ENCODE measurements around the gene NFKBIZ.

The NFKBIZ gene

GRCh38 chr3:101827211-101828174 is 21.8 kb upstream of the NFKBIZ start:
- DNase-seq = peak; percentile 86

GRCh38 chr3:101828276-101828675 is 21.0 kb upstream of the NFKBIZ start:
- no peak for DNase-seq

- DNase-seq = peak; percentile 82
These were observed 20.4 kb upstream of the NFKBIZ start for GRCh38 chr3:101828691-101829436.

- no peak for DNase-seq
These were observed 19.9 kb upstream of the NFKBIZ start for GRCh38 chr3:101829437-101829830.

GRCh38 chr3:101829874-101830273 is 19.4 kb upstream of the NFKBIZ start:
- peak; percentile 10 for DNase-seq

GRCh38 chr3:101833446-101833974 is 15.8 kb upstream of the NFKBIZ start:
- peak; percentile 36 for DNase-seq

GRCh38 chr3:101835676-101836075 is 13.6 kb upstream of the NFKBIZ start:
- no peak for DNase-seq

GRCh38 chr3:101836160-101836559 is 13.2 kb upstream of the NFKBIZ start:
- no peak for DNase-seq

- DNase-seq = no peak
These were observed 12.4 kb upstream of the NFKBIZ start for GRCh38 chr3:101836652-101837598.

- no peak for DNase-seq
These were observed 10.6 kb upstream of the NFKBIZ start for GRCh38 chr3:101838691-101839090.

GRCh38 chr3:101840066-101840465 is 9.2 kb upstream of the NFKBIZ start:
- DNase-seq = no peak

GRCh38 chr3:101842245-101842934 is 6.9 kb upstream of the NFKBIZ start:
- DNase-seq = no peak

- no peak for DNase-seq
These were observed 6.4 kb upstream of the NFKBIZ start for GRCh38 chr3:101842935-101843330.

GRCh38 chr3:101845425-101845824 is 3.9 kb upstream of the NFKBIZ start:
- DNase-seq = no peak

- no peak for DNase-seq
These were observed 2.6 kb upstream of the NFKBIZ start for GRCh38 chr3:101846709-101847108.

- DNase-seq = no peak
These were observed 2.0 kb upstream of the NFKBIZ start for GRCh38 chr3:101847328-101847727.

GRCh38 chr3:101848326-101848725 is 988 bp upstream of the NFKBIZ start:
- no peak for DNase-seq

- peak; percentile 59 for DNase-seq
These were observed 466 bp downstream of the NFKBIZ start for GRCh38 chr3:101849714-101850245.

GRCh38 chr3:101850246-101851051 is 1.1 kb downstream of the NFKBIZ start:
- peak; percentile 88 for DNase-seq

- peak; percentile 78 for DNase-seq
These were observed 1.9 kb downstream of the NFKBIZ start for GRCh38 chr3:101851072-101851770.
